HG03135 (cell line): ENCODE measurements around the gene KYNU.
"Not testable (repeated sequence)": the region's sequence is repeated elsewhere in the genome, so short reads cannot be mapped to it uniquely, and the experiment has no call there.

Source experiments
- ATAC-seq: cut with Tn5 transposase; IDR thresholded peaks from one replicate; pipeline ENCODE4 v1.9.1; 2021; ENCODE audit warnings: mild to moderate bottlenecking, moderate library complexity; ENCODE audit not compliant: unreplicated experiment

KYNU gene

GRCh38 chr2:142870526-142870925, 6.9 kb upstream of the KYNU start:
- no peak for ATAC-seq

GRCh38 chr2:142871396-142871795, 6.1 kb upstream of the KYNU start:
- ATAC-seq: no peak

- no peak for ATAC-seq
Measured at GRCh38 chr2:142872882-142873724, 4.4 kb upstream of the KYNU start.

- ATAC-seq: no peak
Measured at GRCh38 chr2:142873831-142874287, 3.6 kb upstream of the KYNU start.

- no peak for ATAC-seq
Measured at GRCh38 chr2:142874293-142874814, 3.1 kb upstream of the KYNU start.

GRCh38 chr2:142875010-142875409, 2.5 kb upstream of the KYNU start:
- ATAC-seq: no peak

GRCh38 chr2:142875652-142876051, 1.8 kb upstream of the KYNU start:
- no peak for ATAC-seq

GRCh38 chr2:142876423-142876822, 1.0 kb upstream of the KYNU start:
- no peak for ATAC-seq

- ATAC-seq: peak; percentile 48
Measured at GRCh38 chr2:142878031-142878678, 691 bp downstream of the KYNU start.

- no peak for ATAC-seq
Measured at GRCh38 chr2:142879151-142879550, 1.7 kb downstream of the KYNU start.

GRCh38 chr2:142880279-142880678, 2.8 kb downstream of the KYNU start:
- no peak for ATAC-seq

GRCh38 chr2:142881619-142882018, 4.2 kb downstream of the KYNU start:
- ATAC-seq: no peak

GRCh38 chr2:142882500-142882899, 5.0 kb downstream of the KYNU start:
- not testable (repeated sequence) for ATAC-seq

GRCh38 chr2:142883526-142883925, 6.1 kb downstream of the KYNU start:
- ATAC-seq: no peak

GRCh38 chr2:142885543-142885942, 8.1 kb downstream of the KYNU start:
- no peak for ATAC-seq

- peak; percentile 99 for ATAC-seq
Measured at GRCh38 chr2:142892715-142893114, 15.3 kb downstream of the KYNU start.

GRCh38 chr2:142893241-142893640, 15.8 kb downstream of the KYNU start:
- no peak for ATAC-seq

GRCh38 chr2:142897807-142898206, 20.3 kb downstream of the KYNU start:
- no peak for ATAC-seq

GRCh38 chr2:142900327-142900726, 22.9 kb downstream of the KYNU start:
- not testable (repeated sequence) for ATAC-seq

- ATAC-seq: no peak
Measured at GRCh38 chr2:142901780-142902179, 24.3 kb downstream of the KYNU start.

- ATAC-seq: not testable (repeated sequence)
Measured at GRCh38 chr2:142903726-142904125, 26.3 kb downstream of the KYNU start.

GRCh38 chr2:142907653-142908052, 30.2 kb downstream of the KYNU start:
- no peak for ATAC-seq
